Upper lobe of left lung (tissue), 6 donors: ENCODE results near the gene POFUT2. TPM values are rescaled to one million over a fixed set of nuclear protein-coding genes. Genes with fewer than 3 reads are reported as not detected.

Experiments
- ATAC-seq, 2 donors: fragments of 200-7000 bp; cut with Tn5 transposase; one replicate each; pipeline ENCODE4 v1.9.1; 2022; ENCODE audit warnings: mild to moderate bottlenecking in 2 of 2, moderate library complexity in 2 of 2; ENCODE audit not compliant: low FRiP score in 2 of 2
- DNase-seq, 2 donors: peaks; one replicate each; pipeline ENCODE4 v3.0.0-alpha.2; 2019 to 2020
- H3K27ac ChIP-seq, 4 donors: fragments of 200-600 bp; sonication (generic); one replicate each; pipeline ENCODE4 v1.5.1; 2016 to 2019
- H3K27me3 ChIP-seq, 4 donors: fragments of 200-600 bp; sonication (generic); one replicate each; pipeline ENCODE4 v1.5.1; 2017 to 2019
- H3K36me3 ChIP-seq, 4 donors: fragments of 200-600 bp; sonication (generic); one replicate each; pipeline ENCODE4 v1.5.1; 2016 to 2019
- H3K4me1 ChIP-seq, 4 donors: fragments of 200-600 bp; sonication (generic); one replicate each; pipeline ENCODE4 v1.5.1; 2018 to 2019
- H3K4me3 ChIP-seq, 4 donors: fragments of 200-600 bp; sonication (generic); one replicate each; pipeline ENCODE4 v1.5.1; 2017 to 2019; ENCODE audit warnings: mild to moderate bottlenecking in 2 of 4, moderate library complexity in 1 of 4
- H3K9me3 ChIP-seq, 4 donors: fragments of 200-600 bp; sonication (generic); one replicate each; pipeline ENCODE4 v1.5.1; 2018 to 2019
- CTCF ChIP-seq, 6 experiments: fragments of 450-650 bp in 4 of 6; fragments of 200-600 bp in 2 of 6; sonication (generic) in 2 of 6; IDR thresholded peaks; one replicate each; pipeline ENCODE4 v1.5.1; 2016 to 2019; ENCODE audit warnings: antibody characterized with exemption in 6 of 6
- EP300 ChIP-seq, 4 donors: sonication (generic); formaldehyde crosslinking; IDR thresholded peaks; one replicate each; pipeline ENCODE4 v1.5.1; 2017; ENCODE audit warnings: antibody characterized with exemption in 4 of 4, control low read depth in 2 of 4
- POLR2A ChIP-seq, 4 donors: fragments of 450-650 bp; IDR thresholded peaks; one replicate each; pipeline ENCODE4 v1.5.1; 2016 to 2017; ENCODE audit warnings: antibody characterized with exemption in 4 of 4, mild to moderate bottlenecking in 2 of 4
- POLR2AphosphoS5 ChIP-seq, 2 donors: sonication (generic); formaldehyde crosslinking; IDR thresholded peaks; one replicate each; pipeline ENCODE4 v1.5.1; 2017; ENCODE audit warnings: antibody characterized with exemption in 2 of 2
- WGBS, 2 donors: methylation state at CpG; one replicate each; pipeline ENCODE4 v1.1.5; 2017 to 2018; 5-methylcytosine and 5-hydroxymethylcytosine counted together
- total RNA-seq, 6 donors: library from RNA; depleted of rRNA in 4 of 6; stranded (reverse); fragments of >200 nt in 4 of 6; gene quantifications; one replicate each; pipeline versions ENCODE4 v1.1.0 to v1.2.1, GENCODE V29; 2016 to 2021
- donor health status: DM: no; HTN: no; CAD: no; lungs with moderate emphysema.
- donor health status: DM: no; HTN: yes; CAD: no; lungs with severe emphysema.

POFUT2 gene
- total RNA-seq, 6 donors from 2014 or later, result 19.9 to 89.1 (median 32.5) TPM

GRCh38 chr21:45303091-45303615 lies 15.5 kb upstream of the POFUT2 start:
- Histone ChIP-seq H3K9me3 (no peaks in the 10 kb centered on the region), H3K4me1 (peaks cover 47 to 64% (median 55%) of the 10 kb centered on the region in 4 donors), H3K4me3 (no peak overlapping the region), H3K27me3 (no peaks in the 10 kb centered on the region), H3K36me3 (no peaks in the 10 kb centered on the region), H3K27ac (peak overlapping the region; percentile 84 to 97 (median 90))
- TF ChIP-seq POLR2A (IDR thresholded peaks at IDR 0.05) (no peak), POLR2AphosphoS5 (IDR thresholded peaks at IDR 0.05) (no peak), CTCF (IDR thresholded peaks at IDR 0.05) (no peak), EP300 (IDR thresholded peaks at IDR 0.05) (no peak)
- WGBS, 2 donors, result 95% methylated on average over 15 to 21 of the region's 21 CpGs
- peak in 1 of 2 donors; percentile 78 for DNase-seq
- no peak for ATAC-seq

GRCh38 chr21:45302082-45303061 lies 14.7 kb upstream of the POFUT2 start:
- H3K27me3 ChIP-seq, result no peaks in the 10 kb centered on the region
- ATAC-seq, result peak; percentile 78 to 83
- H3K4me1 ChIP-seq, result peaks cover 39 to 56% (median 47%) of the 10 kb centered on the region in 4 donors
- H3K9me3 ChIP-seq, result no peaks in the 10 kb centered on the region
- peak overlapping the region; percentile 84 to 97 (median 90) for H3K27ac ChIP-seq
- peak; percentile 45 to 84 for DNase-seq
- H3K4me3 ChIP-seq, result no peak overlapping the region
- peak; percentile 77 to 93 (median 80) for TF ChIP-seq EP300 (IDR thresholded peaks at IDR 0.05)
- TF ChIP-seq CTCF (IDR thresholded peaks at IDR 0.05), result peak in 2 of 6 experiments; percentile 42
- peak in 1 of 4 donors; percentile 24 for TF ChIP-seq POLR2A (IDR thresholded peaks at IDR 0.05)
- peak; percentile 76 to 87 for TF ChIP-seq POLR2AphosphoS5 (IDR thresholded peaks at IDR 0.05)
- no peaks in the 10 kb centered on the region for H3K36me3 ChIP-seq
- WGBS, 2 donors, result 69 to 80% methylated on average over 11 to 54 of the region's 54 CpGs

GRCh38 chr21:45301521-45302081 lies 13.9 kb upstream of the POFUT2 start:
- Histone ChIP-seq H3K4me1 (peaks cover 34 to 48% (median 39%) of the 10 kb centered on the region in 4 donors), H3K4me3 (no peak overlapping the region), H3K27ac (peak overlapping the region; percentile 84 to 97 (median 90)), H3K9me3 (no peaks in the 10 kb centered on the region), H3K36me3 (no peaks in the 10 kb centered on the region), H3K27me3 (no peaks in the 10 kb centered on the region)
- TF ChIP-seq POLR2AphosphoS5 (IDR thresholded peaks at IDR 0.05), result no peak
- TF ChIP-seq POLR2A (IDR thresholded peaks at IDR 0.05), result no peak
- TF ChIP-seq CTCF (IDR thresholded peaks at IDR 0.05), result no peak
- no peak for TF ChIP-seq EP300 (IDR thresholded peaks at IDR 0.05)
- WGBS, 2 donors, result 86 to 87% methylated on average over 9 of the region's 20 CpGs
- DNase-seq (peak in 1 of 2 donors; percentile 62), ATAC-seq (no peak)

GRCh38 chr21:45300786-45301520 lies 13.3 kb upstream of the POFUT2 start:
- Histone ChIP-seq H3K27ac (peak overlapping the region; percentile 84 to 97 (median 90)), H3K27me3 (no peaks in the 10 kb centered on the region), H3K4me3 (no peak overlapping the region), H3K4me1 (peaks cover 31 to 43% (median 38%) of the 10 kb centered on the region in 4 donors), H3K36me3 (no peaks in the 10 kb centered on the region), H3K9me3 (no peaks in the 10 kb centered on the region)
- ATAC-seq (no peak), DNase-seq (peak in 1 of 2 donors; percentile 78)
- no peak for TF ChIP-seq POLR2A (IDR thresholded peaks at IDR 0.05)
- no peak for TF ChIP-seq EP300 (IDR thresholded peaks at IDR 0.05)
- no peak for TF ChIP-seq POLR2AphosphoS5 (IDR thresholded peaks at IDR 0.05)
- TF ChIP-seq CTCF (IDR thresholded peaks at IDR 0.05), result no peak
- WGBS, 2 donors, result 85 to 89% methylated on average over 27 to 43 of the region's 43 CpGs
